ENCODE results near the gene KCNMA1.

KCNMA1 gene

DNA sequence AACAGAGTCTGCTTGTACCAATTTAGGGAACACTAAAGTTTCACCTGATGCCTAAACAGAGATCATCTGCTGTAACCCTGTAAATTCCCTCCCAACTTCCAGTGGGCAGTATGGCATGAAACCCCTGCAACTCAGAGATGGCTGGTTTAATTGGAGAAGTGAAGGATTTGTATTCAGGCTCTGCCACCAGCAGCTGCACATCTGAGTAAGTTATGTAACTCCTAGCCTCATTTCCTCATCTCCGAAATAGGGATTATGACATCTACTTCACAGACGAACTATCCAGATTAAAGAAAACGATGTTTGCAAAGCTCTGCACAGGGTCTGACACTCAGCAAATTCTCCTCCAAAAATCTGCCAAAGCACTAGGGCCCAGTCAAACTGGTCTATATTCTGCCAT lies 493.0 kb downstream of the KCNMA1 start:
- Histone ChIP-seq H3K9ac (ENCODE audit: insufficient read length, low read depth) (no peak overlapping the region), H3K9me3 (ENCODE audit: insufficient read depth, low read length) (no peaks in the 10 kb centered on the region), H3K4me1 (ENCODE audit: insufficient read depth, insufficient read length) (no peaks in the 10 kb centered on the region), H3K36me3 (ENCODE audit: insufficient read depth, insufficient read length, low read length) (no peaks in the 10 kb centered on the region), H3K27me3 (ENCODE audit: insufficient read depth, insufficient read length) (no peaks in the 10 kb centered on the region), H3K4me3 (ENCODE audit: insufficient read length, low read depth) (no peak overlapping the region)
- TF ChIP-seq YY1 (IDR thresholded peaks at IDR 0.05; ENCODE audit: insufficient read depth, insufficient read length): no peak
- TF ChIP-seq SUZ12 (IDR thresholded peaks at IDR 0.05; ENCODE audit: extremely low read depth, insufficient read depth, insufficient read length): no peak
- no peak for TF ChIP-seq ZNF274 (IDR thresholded peaks at IDR 0.05; ENCODE audit: low read depth, low read length)
- no peak for DNase-seq (ENCODE audit: low read depth, low spot score)

DNA sequence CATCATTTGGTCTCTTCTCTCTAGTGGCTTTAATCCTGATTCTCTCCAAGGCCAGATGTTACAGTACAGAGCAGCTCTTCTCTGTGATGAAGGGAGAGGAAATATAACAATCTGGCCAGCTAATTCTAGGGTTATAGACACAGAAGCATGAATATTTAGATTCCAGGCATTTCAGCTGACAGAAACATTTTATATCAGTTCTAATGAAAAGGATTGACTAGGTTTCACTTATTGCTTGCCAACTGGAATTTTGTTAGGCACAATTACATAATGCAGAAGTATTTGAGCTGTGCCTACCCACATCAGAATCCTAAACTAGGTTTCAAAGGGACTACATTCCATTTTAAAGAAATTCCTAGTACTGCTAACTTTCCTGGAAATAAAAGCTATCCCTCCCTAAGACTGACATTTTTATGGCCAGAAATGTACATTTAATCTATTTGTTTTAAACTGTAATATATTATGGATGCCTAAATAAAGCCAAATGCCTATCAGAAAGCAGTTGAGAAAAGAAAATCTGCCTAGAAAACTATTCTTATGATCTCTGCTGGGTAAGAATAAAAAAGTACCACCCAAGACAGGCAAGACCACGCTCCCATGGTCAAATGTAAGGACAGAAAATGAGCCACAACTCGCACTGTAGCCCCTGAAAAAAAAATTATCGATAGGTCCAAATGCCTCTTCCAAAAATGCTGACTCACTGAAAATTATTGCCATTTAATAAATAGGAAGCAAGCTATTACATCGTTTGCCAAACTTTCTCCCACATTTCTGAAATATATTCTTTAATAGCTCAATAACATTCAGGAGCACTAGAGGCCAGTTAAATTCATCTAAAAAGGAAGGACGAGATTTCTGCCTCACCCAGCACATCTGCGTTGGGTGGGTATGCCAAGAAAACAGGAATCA lies 498.1 kb downstream of the KCNMA1 start:
- no peaks in the 10 kb centered on the region for H3K9me3 ChIP-seq (ENCODE audit: insufficient read depth, low read length)
- no peak for TF ChIP-seq ZNF274 (IDR thresholded peaks at IDR 0.05; ENCODE audit: low read depth, low read length)
- TF ChIP-seq YY1 (IDR thresholded peaks at IDR 0.05; ENCODE audit: insufficient read depth, insufficient read length): no peak
- TF ChIP-seq SUZ12 (IDR thresholded peaks at IDR 0.05; ENCODE audit: extremely low read depth, insufficient read depth, insufficient read length): no peak
- no peak for DNase-seq (ENCODE audit: low read depth, low spot score)

DNA sequence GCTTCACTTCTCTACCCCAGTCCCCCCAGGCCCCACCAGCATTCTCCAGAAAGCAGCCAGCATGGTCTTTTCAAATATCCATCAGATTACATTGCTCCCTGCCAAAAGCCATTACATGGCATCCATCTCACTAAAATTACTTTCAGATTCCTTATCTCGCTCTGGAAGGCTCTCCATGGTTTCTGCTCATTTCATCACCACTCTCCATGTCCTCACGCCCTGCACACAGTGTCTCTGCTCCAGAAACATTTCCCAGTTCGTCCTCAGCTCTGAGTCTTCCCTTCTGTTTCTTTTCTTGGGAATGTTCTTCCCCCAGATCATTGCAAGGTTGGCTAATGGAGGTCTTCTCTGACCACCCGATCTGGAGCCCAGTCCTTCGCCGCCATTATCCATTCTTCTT lies 499.1 kb downstream of the KCNMA1 start:
- DNase-seq (ENCODE audit: low read depth, low spot score): no peak
- Histone ChIP-seq H3K27me3 (ENCODE audit: insufficient read depth, insufficient read length) (no peaks in the 10 kb centered on the region), H3K9ac (ENCODE audit: insufficient read length, low read depth) (no peak overlapping the region), H3K4me3 (ENCODE audit: insufficient read length, low read depth) (no peak overlapping the region), H3K9me3 (ENCODE audit: insufficient read depth, low read length) (no peaks in the 10 kb centered on the region), H3K4me1 (ENCODE audit: insufficient read depth, insufficient read length) (no peaks in the 10 kb centered on the region), H3K36me3 (ENCODE audit: insufficient read depth, insufficient read length, low read length) (no peaks in the 10 kb centered on the region)
- TF ChIP-seq YY1 (IDR thresholded peaks at IDR 0.05; ENCODE audit: insufficient read depth, insufficient read length) (no peak), SUZ12 (IDR thresholded peaks at IDR 0.05; ENCODE audit: extremely low read depth, insufficient read depth, insufficient read length) (no peak), ZNF274 (IDR thresholded peaks at IDR 0.05; ENCODE audit: low read depth, low read length) (no peak)

More for the DNA sequence above, 498.1 kb downstream of the KCNMA1 start:
- no peak overlapping the region for H3K4me3 ChIP-seq (ENCODE audit: insufficient read length, low read depth)
- no peaks in the 10 kb centered on the region for H3K27me3 ChIP-seq (ENCODE audit: insufficient read depth, insufficient read length)
- no peak overlapping the region for H3K9ac ChIP-seq (ENCODE audit: insufficient read length, low read depth)
- H3K36me3 ChIP-seq (ENCODE audit: insufficient read depth, insufficient read length, low read length): no peaks in the 10 kb centered on the region
- no peaks in the 10 kb centered on the region for H3K4me1 ChIP-seq (ENCODE audit: insufficient read depth, insufficient read length)

DNA sequence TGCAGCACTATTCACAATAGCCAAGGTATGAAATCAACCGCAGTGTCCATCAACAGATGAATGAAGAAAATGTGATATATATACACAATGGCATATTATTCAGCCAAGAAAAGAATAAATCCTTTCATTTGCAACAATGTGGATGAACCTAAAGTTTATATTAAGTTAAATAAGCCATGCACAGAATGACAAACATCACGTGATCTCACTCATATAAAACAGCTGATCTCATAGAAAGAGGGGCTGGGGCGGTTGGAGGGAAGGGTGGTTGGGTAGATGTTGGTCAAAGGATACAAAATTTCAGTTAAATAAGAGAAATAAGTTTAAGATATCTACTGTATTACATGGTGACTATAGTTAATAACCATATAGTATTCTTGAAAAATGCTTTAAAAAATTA lies 502.1 kb downstream of the KCNMA1 start:
- H3K9ac ChIP-seq (ENCODE audit: insufficient read length, low read depth): no peak overlapping the region
- no peaks in the 10 kb centered on the region for H3K27me3 ChIP-seq (ENCODE audit: insufficient read depth, insufficient read length)
- no peaks in the 10 kb centered on the region for H3K9me3 ChIP-seq (ENCODE audit: insufficient read depth, low read length)
- no peak for TF ChIP-seq YY1 (IDR thresholded peaks at IDR 0.05; ENCODE audit: insufficient read depth, insufficient read length)
- no peak for TF ChIP-seq ZNF274 (IDR thresholded peaks at IDR 0.05; ENCODE audit: low read depth, low read length)
- no peak for TF ChIP-seq SUZ12 (IDR thresholded peaks at IDR 0.05; ENCODE audit: extremely low read depth, insufficient read depth, insufficient read length)
- no peak for DNase-seq (ENCODE audit: low read depth, low spot score)
- no peaks in the 10 kb centered on the region for H3K36me3 ChIP-seq (ENCODE audit: insufficient read depth, insufficient read length, low read length)
- no peak overlapping the region for H3K4me3 ChIP-seq (ENCODE audit: insufficient read length, low read depth)
- no peaks in the 10 kb centered on the region for H3K4me1 ChIP-seq (ENCODE audit: insufficient read depth, insufficient read length)

DNA sequence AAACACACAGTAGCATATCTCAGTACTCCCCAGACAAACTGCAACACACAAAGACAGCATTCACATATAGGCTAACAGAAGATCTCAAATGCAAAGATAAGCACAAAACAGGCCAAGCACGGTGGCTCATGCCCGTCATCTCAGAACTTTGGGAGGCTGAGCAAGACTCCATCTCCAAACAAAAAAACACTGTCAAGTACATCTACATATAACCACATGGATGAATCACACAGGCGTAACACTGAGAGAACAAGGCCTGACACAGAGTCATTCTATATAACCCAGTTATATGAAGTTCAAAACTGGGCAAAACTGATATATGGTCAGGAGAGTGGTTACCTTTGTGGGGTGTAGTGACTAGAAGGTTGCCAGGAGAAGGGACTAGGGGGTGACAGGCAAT lies 506.4 kb downstream of the KCNMA1 start:
- H3K9me3 ChIP-seq (ENCODE audit: insufficient read depth, low read length): no peaks in the 10 kb centered on the region
- H3K27me3 ChIP-seq (ENCODE audit: insufficient read depth, insufficient read length): no peaks in the 10 kb centered on the region
- no peak for TF ChIP-seq SUZ12 (IDR thresholded peaks at IDR 0.05; ENCODE audit: extremely low read depth, insufficient read depth, insufficient read length)
- no peak for TF ChIP-seq YY1 (IDR thresholded peaks at IDR 0.05; ENCODE audit: insufficient read depth, insufficient read length)
- TF ChIP-seq ZNF274 (IDR thresholded peaks at IDR 0.05; ENCODE audit: low read depth, low read length): no peak
- H3K36me3 ChIP-seq (ENCODE audit: insufficient read depth, insufficient read length, low read length): no peaks in the 10 kb centered on the region
- H3K4me3 ChIP-seq (ENCODE audit: insufficient read length, low read depth): no peak overlapping the region
- H3K4me1 ChIP-seq (ENCODE audit: insufficient read depth, insufficient read length): no peaks in the 10 kb centered on the region
- no peak overlapping the region for H3K9ac ChIP-seq (ENCODE audit: insufficient read length, low read depth)
- no peak for DNase-seq (ENCODE audit: low read depth, low spot score)

DNA sequence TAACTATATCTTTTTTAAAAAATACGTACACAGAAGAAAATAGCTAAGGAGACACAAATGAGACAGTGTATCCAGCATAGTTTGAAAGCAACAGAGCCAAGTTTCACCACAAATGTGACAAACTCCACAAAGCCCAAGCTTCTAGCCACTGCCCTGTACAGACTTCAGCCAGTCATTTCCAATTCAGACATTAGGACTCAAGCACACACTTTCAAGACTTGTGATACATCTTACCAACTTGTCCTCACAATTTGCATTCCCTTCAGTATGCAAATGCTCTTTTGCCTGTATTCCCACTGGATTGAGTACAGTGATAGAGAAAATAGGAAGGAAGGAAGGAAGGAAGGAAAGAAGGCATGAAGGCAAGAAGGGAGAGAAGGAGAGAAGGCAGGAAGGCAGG lies 510.4 kb downstream of the KCNMA1 start:
- Histone ChIP-seq H3K27me3 (ENCODE audit: insufficient read depth, insufficient read length) (no peaks in the 10 kb centered on the region), H3K36me3 (ENCODE audit: insufficient read depth, insufficient read length, low read length) (no peaks in the 10 kb centered on the region), H3K9me3 (ENCODE audit: insufficient read depth, low read length) (no peaks in the 10 kb centered on the region), H3K4me1 (ENCODE audit: insufficient read depth, insufficient read length) (no peaks in the 10 kb centered on the region), H3K9ac (ENCODE audit: insufficient read length, low read depth) (no peak overlapping the region), H3K4me3 (ENCODE audit: insufficient read length, low read depth) (no peak overlapping the region)
- no peak for DNase-seq (ENCODE audit: low read depth, low spot score)
- TF ChIP-seq SUZ12 (IDR thresholded peaks at IDR 0.05; ENCODE audit: extremely low read depth, insufficient read depth, insufficient read length) (no peak), YY1 (IDR thresholded peaks at IDR 0.05; ENCODE audit: insufficient read depth, insufficient read length) (no peak), ZNF274 (IDR thresholded peaks at IDR 0.05; ENCODE audit: low read depth, low read length) (no peak)

DNA sequence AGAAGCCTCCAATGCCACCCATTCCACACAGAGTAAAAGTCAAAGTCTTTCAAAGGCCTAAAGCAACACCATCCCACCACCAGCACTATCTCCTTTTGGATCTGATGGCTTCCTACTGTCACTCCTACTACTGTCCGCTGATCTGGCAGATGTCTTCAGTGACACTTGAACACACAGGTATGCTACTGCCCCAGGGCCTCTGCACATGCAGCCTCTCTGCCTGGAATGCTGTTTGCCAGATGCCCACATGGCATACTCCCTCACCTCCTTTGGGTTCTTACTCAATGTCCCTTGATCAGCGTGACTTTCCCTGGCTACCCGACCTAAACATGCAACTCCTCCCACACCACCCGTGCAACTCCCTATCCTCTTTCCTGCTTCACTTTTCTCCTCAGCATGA lies 512.4 kb downstream of the KCNMA1 start:
- H3K36me3 ChIP-seq (ENCODE audit: insufficient read depth, insufficient read length, low read length): no peaks in the 10 kb centered on the region
- no peaks in the 10 kb centered on the region for H3K27me3 ChIP-seq (ENCODE audit: insufficient read depth, insufficient read length)
- H3K4me3 ChIP-seq (ENCODE audit: insufficient read length, low read depth): no peak overlapping the region
- no peaks in the 10 kb centered on the region for H3K9me3 ChIP-seq (ENCODE audit: insufficient read depth, low read length)
- no peaks in the 10 kb centered on the region for H3K4me1 ChIP-seq (ENCODE audit: insufficient read depth, insufficient read length)
- no peak overlapping the region for H3K9ac ChIP-seq (ENCODE audit: insufficient read length, low read depth)
- DNase-seq (ENCODE audit: low read depth, low spot score): no peak
- no peak for TF ChIP-seq YY1 (IDR thresholded peaks at IDR 0.05; ENCODE audit: insufficient read depth, insufficient read length)
- no peak for TF ChIP-seq ZNF274 (IDR thresholded peaks at IDR 0.05; ENCODE audit: low read depth, low read length)
- no peak for TF ChIP-seq SUZ12 (IDR thresholded peaks at IDR 0.05; ENCODE audit: extremely low read depth, insufficient read depth, insufficient read length)

Data from NT2/D1 (cell line).